Kasumi-1 (cell line): Measurements from ENCODE around the gene LYRM4.

Experiments used
- DNase-seq, 2 experiments: peaks; one replicate each; lab custom pipeline; 2025; lab: John Stamatoyannopoulos, UW

LYRM4 gene

DNA sequence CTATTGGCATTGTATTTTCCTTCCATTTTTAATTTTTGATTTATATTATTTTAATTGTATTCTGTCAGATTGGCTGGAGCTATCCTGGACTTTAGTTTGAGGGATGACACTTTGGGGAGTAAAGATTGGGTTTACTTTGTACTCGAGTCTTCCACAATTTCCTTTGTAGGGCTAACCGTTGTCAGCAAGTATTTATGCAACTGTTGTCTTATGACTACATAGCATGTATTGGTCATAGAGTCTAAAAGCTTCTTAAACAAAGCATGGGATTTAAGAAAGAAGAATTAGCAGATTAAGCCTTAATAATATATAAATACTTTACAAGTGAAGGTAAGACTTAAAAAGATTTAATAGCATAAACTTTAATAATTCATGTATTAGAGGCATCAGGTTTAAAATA lies 20.2 kb upstream of the LYRM4 start:
- no peak for DNase-seq

DNA sequence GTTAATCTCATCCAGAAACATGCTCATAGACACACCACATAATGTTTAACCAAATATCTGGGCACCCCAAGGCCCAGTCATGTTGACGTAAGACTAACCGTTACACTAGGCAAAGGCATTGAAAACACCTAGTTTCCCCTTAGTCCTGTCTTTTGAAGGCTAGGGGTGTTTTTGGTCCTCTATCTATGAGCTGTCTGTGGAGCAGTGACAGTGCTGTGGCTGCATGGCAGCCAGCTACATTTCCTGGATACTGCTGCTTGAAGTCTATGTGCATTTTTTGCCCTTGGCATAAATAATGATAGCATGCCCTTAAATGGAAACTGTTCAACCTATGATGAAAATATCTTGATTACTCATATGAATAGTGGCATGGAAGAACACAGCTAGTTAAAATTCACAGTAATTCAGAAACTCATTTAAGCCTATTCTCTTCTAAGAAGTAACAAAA lies 19.2 kb upstream of the LYRM4 start:
- DNase-seq: no peak

DNA sequence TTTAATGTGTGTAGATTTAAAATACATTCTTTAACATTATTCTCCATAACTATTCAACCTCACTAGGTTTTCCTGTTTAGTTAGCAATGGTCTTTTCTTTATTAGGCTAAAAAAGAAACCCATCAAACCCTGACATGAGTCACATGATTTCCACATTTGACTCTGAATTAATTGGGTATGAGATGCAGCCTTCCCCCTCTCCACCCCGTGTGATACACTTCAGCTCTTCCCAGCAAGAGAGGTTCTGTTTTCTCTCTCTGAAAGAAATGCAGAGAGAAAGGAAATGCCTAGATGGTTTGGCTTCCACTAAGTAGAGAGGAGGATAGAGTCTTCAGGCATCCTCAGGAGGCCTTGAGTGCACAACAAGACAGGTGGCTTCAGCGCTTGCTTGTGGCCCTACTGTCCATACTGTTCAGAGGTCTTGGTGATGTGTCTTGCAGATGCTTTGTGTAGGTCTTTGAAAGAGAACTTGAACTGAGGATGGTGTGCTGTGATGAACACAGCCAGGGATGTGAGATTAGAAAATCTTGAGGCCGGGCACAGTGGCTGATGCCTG lies 17.9 kb upstream of the LYRM4 start:
- no peak for DNase-seq

DNA sequence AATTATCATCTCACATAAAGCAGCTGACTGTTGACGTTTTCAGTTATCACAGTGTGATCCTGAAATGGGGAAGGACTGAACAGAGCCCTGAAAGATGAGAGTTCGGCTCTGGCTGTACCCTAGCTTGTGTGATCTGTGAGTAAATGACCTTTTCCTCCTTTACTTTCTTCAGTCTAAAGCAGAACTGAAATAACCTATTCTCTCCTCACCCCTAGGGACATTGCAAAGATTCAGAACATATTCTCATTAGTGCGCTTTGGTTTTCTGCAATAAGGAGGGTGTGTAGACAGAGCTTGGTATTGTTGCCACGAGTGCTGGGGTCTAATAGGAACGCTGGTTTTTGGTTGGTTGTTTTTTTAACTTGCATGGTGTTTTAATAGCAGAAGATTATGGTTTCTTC lies 17.3 kb upstream of the LYRM4 start:
- no peak for DNase-seq

DNA sequence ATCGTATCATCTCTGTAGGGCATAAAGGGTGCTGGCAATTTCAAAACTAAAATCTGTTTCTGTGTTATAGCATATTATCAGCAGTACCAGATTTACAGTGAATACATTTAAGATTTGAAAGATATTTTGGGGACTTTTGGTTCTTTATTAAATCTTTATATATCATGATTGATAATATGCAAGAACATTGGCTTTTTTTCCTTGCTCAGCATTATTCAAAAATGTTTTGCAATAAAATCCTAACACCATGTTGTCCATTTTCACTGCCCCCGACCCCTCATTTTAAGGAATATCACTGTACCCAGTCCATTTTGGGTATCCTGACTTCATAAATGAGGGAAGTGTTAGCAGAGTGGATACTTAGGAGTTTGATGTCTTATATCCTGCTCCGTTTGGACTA lies 16.8 kb upstream of the LYRM4 start:
- DNase-seq: no peak

DNA sequence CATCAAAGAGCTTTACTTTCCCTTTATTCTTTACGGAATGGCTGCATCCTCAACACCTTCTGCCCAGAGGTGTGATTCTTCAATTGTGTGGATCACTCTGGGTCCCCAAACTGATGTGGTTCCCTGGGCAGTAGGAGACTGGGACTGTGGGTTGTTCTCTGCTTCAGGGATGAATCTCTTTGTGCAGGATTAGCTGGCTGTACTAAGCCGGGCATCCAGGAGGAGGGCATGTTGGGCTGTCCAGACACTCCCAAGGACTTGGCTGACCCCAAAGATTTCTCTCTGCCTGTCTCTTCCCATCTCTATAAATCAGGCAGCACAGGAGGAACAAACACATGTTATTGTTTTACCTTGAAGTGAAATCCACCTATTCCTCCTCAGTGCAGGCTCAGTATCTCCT lies 15.8 kb upstream of the LYRM4 start:
- DNase-seq: no peak

DNA sequence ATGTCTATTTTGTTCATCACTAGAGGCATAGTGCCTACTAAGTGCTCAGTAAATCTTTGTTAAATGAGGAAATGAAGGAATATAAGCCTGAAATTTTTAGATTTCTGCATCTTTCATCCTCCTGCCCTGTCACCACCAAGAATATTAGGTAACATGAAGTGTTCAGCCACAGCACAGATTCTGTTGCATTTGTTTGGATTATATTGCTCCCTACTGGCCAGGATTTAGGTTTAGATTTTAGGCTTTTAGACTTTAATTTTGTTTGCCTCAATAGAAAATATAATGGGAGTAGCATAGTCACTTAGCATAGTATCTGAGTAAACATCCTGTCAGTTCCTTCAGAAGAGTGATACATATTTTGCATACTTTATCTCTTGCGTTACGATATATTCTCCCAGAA lies 14.7 kb upstream of the LYRM4 start:
- DNase-seq: peak in 1 of 2 experiments; percentile 10

DNA sequence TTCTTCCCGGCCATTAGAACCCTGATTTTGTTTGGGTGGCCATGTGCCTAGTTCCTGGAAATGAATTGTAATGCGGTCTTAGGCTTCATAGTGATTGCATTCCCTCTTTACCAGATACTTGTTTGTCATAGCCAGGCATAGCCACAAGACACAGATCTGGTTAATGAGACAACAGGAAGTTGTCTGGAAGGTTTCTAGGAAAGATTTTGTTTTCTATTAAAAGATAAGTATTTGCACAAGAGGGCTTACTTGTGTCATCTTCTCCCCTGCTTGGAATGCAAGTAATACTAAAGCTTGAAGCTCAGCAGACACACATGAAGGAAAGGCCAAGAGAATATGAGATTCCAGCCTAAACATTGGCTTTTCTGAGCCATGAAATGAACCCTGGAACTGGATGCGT lies 13.5 kb upstream of the LYRM4 start:
- no peak for DNase-seq

DNA sequence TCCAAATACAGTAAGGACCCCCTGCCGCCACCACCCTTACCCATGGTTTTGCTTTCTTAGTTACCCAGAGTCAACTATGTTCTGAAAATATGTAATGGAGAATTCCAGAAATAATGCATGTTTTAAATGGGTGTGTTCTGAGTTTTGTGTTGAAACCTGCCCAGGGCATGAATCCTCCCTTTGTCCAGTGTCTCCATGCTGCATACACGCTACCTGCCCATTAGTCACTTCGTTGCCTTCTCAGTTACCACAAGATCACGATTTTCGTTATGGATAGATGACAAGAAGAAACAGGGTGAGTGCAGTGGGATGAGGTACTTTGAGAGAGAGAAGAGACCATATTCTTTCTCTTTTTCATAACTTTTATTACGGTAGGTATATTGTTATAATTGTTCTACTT lies 11.2 kb upstream of the LYRM4 start:
- DNase-seq: no peak

DNA sequence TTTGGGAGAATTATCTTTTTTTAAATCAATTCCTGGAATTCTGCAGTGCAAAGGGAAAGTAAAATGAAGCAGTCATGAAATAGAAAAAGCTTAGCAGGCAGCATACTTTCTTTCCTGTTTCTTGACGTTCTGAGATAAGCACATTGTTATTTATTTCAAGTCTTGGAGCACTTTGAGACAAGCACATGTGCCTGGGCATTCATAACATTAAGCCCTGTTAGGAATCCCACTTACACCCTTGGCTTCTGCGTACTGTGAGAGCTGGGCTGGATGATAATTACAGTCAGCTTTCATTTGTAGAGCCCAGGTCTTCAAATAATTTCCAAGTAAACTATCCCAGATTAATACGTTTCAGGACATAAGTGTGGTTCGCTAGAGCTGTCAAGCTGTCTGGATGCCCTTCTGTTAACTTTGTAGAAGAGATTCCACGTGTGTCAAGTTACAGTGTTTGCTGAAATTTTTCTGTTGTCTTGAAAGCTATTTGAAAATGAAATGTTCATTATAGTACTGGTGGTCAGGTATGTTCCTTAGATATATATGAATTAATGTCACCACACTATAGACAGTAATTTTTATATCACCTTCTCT lies 9.4 kb upstream of the LYRM4 start:
- DNase-seq: no peak

DNA sequence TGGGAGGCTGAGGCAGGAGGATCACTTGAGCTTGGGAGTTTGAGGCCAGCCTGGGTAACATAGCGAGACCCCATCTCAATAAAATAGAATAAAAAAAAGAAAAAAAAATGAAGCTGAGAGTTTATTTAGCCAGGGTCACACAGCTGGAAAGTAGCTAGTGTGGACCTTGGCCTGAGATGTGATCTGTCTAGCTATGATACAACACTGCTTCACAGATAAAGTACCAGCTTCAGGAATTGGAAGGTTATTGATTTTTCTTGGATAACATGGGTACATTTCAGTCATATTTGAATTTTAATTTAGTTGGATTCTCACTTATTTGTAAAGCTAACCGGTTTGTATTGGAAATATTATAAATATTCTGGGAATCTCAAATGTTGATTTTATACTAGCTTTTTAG lies 5.7 kb upstream of the LYRM4 start:
- no peak for DNase-seq

DNA sequence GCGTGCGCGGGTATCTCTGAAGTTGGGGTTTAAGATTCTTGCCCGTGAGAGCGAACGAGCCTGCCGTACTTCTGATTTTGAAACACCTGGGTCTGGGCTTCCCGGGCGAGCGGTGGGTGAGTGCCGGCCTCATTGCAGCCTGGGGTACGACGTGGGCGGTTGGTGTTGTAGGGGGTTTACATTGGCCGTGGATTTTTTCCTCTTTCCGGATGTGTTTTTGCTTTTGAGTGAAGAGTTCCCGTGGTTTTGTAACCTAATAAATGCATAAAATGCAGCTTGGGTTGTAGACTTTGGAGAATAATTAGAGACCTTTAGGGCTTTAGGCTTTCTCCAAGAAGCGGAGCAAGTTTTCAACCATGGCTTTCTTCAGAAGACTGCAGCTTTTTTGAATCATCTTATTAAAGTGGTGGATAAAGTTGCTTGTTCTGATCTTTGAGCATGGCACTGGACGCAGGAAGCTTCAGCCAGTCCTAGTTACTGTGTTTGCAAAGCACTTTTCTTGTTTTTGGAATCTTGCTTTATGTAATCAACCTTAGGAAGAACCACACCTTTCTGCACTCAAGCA lies 877 bp upstream of the LYRM4 start:
- no peak for DNase-seq

DNA sequence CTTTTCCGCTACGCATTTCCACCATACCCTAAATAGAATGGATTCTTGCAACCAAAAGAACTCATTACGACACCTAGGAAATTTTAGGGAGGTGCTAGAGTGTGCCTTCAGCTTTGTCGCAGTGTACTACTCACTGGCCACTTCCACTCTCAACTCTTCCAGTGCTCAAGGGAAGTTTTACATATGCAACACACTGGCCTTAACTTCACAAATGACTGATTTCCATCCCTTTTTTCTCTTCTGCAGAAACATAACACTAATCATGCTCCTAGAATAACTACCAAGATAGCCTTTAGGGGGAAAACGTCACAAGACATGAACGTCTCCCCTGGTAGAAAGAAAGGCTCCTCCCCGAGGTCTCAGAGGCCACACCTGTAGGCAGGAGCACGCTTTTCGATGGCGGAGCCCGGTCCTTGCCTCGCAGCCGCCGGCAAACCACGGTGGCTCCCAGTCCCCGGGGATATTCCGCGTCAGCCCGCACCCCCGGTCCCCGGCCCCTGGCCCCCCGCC lies 584 bp downstream of the LYRM4 start:
- peak; percentile 82 for DNase-seq

DNA sequence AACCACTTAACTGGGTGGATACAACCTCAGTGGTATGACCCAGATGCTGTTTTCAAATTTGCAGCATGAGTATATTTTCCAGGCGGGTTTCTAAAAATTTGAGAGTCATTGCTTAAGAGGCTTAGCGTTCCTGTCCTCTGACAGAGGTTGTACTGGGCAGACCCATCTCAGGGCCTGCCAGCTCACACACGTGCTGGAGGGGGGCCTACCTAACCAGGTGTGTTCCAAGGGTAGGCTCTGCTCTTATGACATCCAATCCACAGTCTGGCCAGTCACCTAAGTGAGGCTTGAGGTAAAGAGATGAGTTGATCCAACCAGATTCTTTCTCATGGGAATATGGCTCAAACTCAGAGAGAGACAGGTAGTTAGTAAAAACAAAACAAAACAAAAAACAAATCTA lies 1.3 kb downstream of the LYRM4 start:
- DNase-seq: no peak

DNA sequence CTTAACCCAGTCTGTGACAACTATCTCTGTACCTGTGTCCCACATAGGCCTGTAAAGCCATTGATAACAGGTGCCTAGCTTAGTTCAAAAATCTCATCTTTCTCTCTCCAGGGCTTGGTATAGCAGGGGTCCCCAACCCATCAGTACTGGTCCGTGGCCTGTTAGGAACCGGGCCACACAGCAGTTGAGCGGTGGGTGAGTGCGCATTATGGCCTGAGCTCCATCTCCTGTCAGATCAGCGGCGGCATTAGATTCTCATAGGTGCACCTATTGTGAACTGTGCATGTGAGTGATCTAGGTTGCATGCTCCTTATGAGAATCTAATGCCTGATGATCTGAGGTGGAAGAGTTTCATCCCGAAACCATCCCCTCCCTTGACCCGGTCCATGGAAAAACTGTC lies 3.4 kb downstream of the LYRM4 start:
- no peak for DNase-seq

DNA sequence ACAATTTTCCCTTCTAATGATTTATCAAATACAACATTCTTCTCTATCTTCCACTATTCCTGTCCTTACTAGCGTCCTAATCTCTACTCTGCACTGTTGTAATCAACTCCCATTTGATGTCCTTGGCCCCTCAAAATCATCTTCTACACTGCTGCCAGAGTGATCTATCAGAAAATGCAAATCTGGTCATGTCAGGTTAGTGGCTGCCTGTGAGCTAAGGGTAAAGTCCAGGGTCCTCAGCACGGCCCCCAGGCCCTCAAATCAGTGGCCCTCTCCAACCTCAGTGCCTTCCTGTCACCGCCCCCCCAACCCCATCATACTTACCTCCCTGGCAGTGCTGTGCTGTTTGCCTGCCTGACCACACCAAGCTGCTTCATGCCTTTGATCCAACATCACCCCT lies 3.8 kb downstream of the LYRM4 start:
- no peak for DNase-seq

DNA sequence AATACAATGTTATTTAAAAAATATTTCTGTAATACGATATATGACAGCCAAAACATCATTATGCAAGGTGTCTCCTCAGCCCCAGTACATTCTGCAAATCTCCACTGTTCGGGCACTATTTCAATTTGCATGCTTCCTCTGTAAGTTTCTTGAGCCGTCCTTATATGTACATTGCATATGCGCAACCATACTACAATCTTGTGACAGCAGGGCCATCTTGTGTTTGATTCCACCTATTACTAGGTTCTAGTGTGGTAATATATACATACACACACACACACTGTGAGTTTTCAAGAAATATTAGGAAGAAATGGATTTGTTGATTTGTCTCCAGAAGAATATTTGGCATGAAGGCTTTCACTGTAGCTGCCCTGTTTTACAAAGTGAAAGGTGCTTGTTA lies 9.8 kb downstream of the LYRM4 start:
- DNase-seq: no peak

DNA sequence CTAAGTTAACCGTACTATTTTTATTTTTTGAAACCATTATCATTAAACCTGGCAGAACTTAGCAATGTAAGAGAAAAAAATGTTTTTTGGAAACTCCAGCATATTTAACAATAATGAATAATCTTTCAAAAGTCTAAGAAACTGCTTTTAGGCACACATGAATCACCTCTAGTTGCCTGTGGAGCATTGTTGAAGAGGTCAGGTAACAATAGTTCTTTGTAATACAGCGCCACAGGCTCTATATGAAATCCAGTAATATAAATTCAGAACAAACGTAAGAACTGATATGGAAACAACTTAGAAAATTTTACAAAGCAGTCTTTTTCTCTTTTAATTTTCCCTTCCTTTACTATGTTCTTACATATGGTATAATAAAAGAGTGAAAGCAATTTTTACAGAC lies 10.3 kb downstream of the LYRM4 start:
- no peak for DNase-seq

DNA sequence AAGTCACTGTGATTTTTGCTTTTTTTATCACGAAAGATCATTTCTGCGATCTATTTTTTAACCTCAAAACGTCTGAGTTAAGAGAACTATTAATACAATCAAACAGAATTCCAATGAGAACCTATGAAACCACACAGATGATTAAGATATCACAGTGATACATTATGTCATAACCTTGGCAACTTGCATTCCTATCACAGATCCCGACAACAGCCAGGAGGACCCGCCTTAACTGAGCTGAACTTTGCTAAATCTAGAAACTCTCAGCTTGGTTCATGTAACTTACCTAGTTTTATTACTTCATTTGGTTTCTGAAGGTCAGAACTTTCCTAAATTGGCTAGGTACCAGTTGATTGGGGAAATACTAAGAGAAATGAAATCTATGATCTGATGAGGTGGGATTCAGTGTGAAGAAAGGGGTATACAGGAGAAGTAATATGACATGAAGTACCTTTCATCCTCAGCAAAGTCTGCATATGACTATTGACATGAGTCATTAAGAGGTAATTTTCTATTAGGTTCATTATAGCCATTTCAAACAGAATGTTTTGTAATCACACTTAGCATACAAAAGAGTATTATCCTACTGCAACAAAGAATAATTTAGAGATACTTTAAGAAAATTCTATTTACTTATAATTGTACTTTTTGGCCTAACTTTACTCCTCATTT lies 11.2 kb downstream of the LYRM4 start:
- no peak for DNase-seq

DNA sequence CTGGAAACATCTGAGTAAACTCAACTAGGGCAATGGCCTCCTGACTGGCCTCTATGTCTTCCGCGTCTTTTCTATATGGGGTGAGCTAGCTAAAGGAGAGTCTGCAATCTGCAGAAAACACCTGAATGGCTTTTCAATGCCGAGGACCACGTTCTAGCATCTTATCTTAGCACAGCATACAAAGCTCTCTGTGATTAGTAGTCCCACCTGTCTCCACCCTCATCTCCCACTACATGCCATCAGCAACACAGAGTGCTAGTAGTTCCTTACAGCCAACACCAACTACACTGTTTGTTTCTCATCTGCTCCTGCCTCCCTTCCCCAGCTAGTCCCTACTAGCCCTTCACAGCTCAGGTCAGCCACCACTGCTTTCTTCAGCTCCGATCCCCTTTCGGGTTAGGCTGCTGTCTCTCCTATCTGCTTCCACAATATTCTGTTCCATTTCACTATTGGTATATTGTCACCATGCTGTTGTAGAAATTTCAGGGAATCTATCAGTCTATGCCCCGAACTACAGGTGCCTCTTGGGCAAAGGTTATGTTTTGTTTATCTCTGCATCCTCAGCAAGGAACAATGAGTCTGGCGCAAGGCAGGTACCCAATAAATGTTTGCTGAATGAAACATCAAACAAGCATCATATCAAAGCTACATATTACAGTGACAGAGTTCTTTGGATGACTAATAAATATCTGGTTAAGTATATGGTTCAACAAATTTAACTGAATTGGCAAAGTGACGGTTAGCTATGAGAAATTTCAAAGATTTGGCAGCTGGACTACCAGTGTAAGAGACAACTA lies 12.2 kb downstream of the LYRM4 start:
- DNase-seq: no peak

DNA sequence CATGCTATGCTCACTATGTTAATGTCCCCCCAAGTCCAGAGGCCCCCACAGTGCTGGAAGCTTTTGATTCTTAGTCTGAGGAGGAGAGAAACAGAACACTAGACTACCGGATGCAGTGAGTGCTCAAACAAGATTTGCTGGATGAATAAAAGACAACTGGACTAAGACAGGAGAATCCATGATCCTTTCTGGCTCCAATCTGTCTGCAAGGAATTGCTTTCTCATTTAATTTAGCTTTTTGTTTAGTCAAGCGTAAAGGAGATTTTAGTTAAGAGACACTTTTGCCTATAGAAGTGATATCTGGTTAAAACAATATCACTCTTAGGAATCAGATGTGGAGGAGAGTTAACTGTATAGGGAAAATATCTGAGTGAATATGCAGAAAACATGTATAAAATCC lies 13.5 kb downstream of the LYRM4 start:
- DNase-seq: no peak
